GM19438 (cell line): ENCODE measurements around the gene PARN.
"Not testable (repeated sequence)": the region's sequence is repeated elsewhere in the genome, so short reads cannot be mapped to it uniquely, and the experiment has no call there.

ENCODE experiments used
- ATAC-seq: cut with Tn5 transposase; IDR thresholded peaks from one replicate; pipeline ENCODE4 v1.9.1; 2021; ENCODE audit warnings: low read depth; ENCODE audit not compliant: unreplicated experiment

PARN gene

GRCh38 chr16:14446796-14447195 lies 183.3 kb downstream of the PARN start:
- no peak for ATAC-seq

GRCh38 chr16:14445937-14446715 lies 183.9 kb downstream of the PARN start:
- no peak for ATAC-seq

- ATAC-seq, result no peak
These were observed 184.9 kb downstream of the PARN start for GRCh38 chr16:14444979-14445810.

GRCh38 chr16:14441533-14441932 lies 188.5 kb downstream of the PARN start:
- not testable (repeated sequence) for ATAC-seq

GRCh38 chr16:14438256-14438655 lies 191.8 kb downstream of the PARN start:
- ATAC-seq, result no peak

GRCh38 chr16:14437426-14437825 lies 192.6 kb downstream of the PARN start:
- no peak for ATAC-seq

- ATAC-seq, result no peak
These were observed 193.6 kb downstream of the PARN start for GRCh38 chr16:14436401-14436955.

GRCh38 chr16:14434860-14435259 lies 195.2 kb downstream of the PARN start:
- no peak for ATAC-seq

- ATAC-seq, result not testable (repeated sequence)
These were observed 201.0 kb downstream of the PARN start for GRCh38 chr16:14428971-14429637.

- no peak for ATAC-seq
These were observed 202.0 kb downstream of the PARN start for GRCh38 chr16:14428043-14428442.

GRCh38 chr16:14427371-14427948 lies 202.6 kb downstream of the PARN start:
- ATAC-seq, result no peak

- no peak for ATAC-seq
These were observed 205.5 kb downstream of the PARN start for GRCh38 chr16:14424595-14424994.

- no peak for ATAC-seq
These were observed 206.7 kb downstream of the PARN start for GRCh38 chr16:14423344-14423743.

GRCh38 chr16:14420721-14421488 lies 209.2 kb downstream of the PARN start:
- ATAC-seq, result no peak

GRCh38 chr16:14420243-14420642 lies 209.8 kb downstream of the PARN start:
- ATAC-seq, result not testable (repeated sequence)

- ATAC-seq, result no peak
These were observed 210.2 kb downstream of the PARN start for GRCh38 chr16:14419817-14420216.

- ATAC-seq, result no peak
These were observed 211.2 kb downstream of the PARN start for GRCh38 chr16:14418795-14419225.

GRCh38 chr16:14416184-14416583 lies 213.9 kb downstream of the PARN start:
- ATAC-seq, result no peak

GRCh38 chr16:14415291-14415690 lies 214.8 kb downstream of the PARN start:
- no peak for ATAC-seq

GRCh38 chr16:14409563-14409962 lies 220.5 kb downstream of the PARN start:
- ATAC-seq, result no peak
